Vagina (tissue), 2 donors: ENCODE results near the gene DENND2C.

ENCODE experiments used
- POLR2AphosphoS5 ChIP-seq, 2 donors: sonication (generic); formaldehyde crosslinking; IDR thresholded peaks; one replicate each; pipeline ENCODE4 v1.9.0; 2017; ENCODE audit warnings: antibody characterized with exemption in 2 of 2, mild to moderate bottlenecking in 2 of 2, low read depth in 1 of 2; ENCODE audit not compliant: insufficient read depth in 1 of 2
- TF ChIP-seq, protein P1 (sequence below), 3 experiments: fragments of 450-650 bp in 2 of 3; fragments of 200-600 bp in 1 of 3; sonication (generic) in 1 of 3; IDR thresholded peaks; one replicate each; pipeline ENCODE4 v1.5.1; 2017 to 2019; ENCODE audit warnings: antibody characterized with exemption in 3 of 3, mild to moderate bottlenecking in 2 of 3, moderate library complexity in 2 of 3

DNA sequence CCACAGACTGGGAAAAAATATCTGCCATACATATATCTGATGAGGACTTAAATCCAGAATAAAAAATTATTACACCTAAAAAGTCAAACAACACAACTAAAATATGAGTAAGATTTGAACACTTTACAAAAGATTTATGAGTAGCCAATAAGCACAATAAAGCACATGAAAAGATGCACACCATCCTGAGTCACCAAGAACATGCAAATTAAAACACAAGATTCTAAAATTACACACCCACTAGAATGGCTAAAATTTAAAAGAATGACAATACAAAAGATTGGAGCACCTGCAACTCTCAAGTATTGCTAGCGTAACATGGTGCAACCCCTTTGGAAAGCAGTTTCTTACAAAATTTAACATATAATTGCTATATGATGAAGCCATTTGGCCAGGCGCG, 30.9 kb downstream of the DENND2C start:
- TF ChIP-seq POLR2AphosphoS5 (IDR thresholded peaks at IDR 0.05; ENCODE audit: insufficient read depth in 1 of 2, low read depth in 1 of 2), result no peak
- TF ChIP-seq, protein P1, sequence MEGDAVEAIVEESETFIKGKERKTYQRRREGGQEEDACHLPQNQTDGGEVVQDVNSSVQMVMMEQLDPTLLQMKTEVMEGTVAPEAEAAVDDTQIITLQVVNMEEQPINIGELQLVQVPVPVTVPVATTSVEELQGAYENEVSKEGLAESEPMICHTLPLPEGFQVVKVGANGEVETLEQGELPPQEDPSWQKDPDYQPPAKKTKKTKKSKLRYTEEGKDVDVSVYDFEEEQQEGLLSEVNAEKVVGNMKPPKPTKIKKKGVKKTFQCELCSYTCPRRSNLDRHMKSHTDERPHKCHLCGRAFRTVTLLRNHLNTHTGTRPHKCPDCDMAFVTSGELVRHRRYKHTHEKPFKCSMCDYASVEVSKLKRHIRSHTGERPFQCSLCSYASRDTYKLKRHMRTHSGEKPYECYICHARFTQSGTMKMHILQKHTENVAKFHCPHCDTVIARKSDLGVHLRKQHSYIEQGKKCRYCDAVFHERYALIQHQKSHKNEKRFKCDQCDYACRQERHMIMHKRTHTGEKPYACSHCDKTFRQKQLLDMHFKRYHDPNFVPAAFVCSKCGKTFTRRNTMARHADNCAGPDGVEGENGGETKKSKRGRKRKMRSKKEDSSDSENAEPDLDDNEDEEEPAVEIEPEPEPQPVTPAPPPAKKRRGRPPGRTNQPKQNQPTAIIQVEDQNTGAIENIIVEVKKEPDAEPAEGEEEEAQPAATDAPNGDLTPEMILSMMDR (IDR thresholded peaks at IDR 0.05), result no peak
